T-helper 17 cell (primary cell): ENCODE results near the gene ST6GALNAC2. TPM values are rescaled to one million over a fixed set of nuclear protein-coding genes. Genes with fewer than 3 reads are reported as not detected.

ENCODE experiments used
- ATAC-seq: fragments of 150-1000 bp; cut with Tn5 transposase; 2 replicates; pipeline ENCODE4 v1.10.0; 2021; ENCODE audit warnings: mild to moderate bottlenecking, moderate library complexity
- DNase-seq, 3 donors: peaks; one replicate each; pipeline versions ENCODE4 v3.0.0 to v3.0.0-alpha.2; 2020 to 2021
- H3K9me3 ChIP-seq: one replicate; pipeline ENCODE4 v1.7.0; 2013; ENCODE audit warnings: low read length, mild to moderate bottlenecking; ENCODE audit not compliant: control insufficient read depth, poor library complexity, severe bottlenecking
- H3K27ac Mint-ChIP-seq: one replicate; pipeline ENCODE4 v1.8.0; 2022; ENCODE audit warnings: mild to moderate bottlenecking, moderate library complexity, mixed read lengths
- H3K27me3 Mint-ChIP-seq: one replicate; pipeline ENCODE4 v1.8.0; 2022; ENCODE audit warnings: mixed read lengths
- H3K36me3 Mint-ChIP-seq: one replicate; pipeline ENCODE4 v1.8.0; 2022; ENCODE audit warnings: low read depth, mixed read lengths
- H3K4me1 Mint-ChIP-seq: one replicate; pipeline ENCODE4 v1.8.0; 2022; ENCODE audit warnings: mild to moderate bottlenecking, mixed read lengths
- H3K4me3 Mint-ChIP-seq: one replicate; pipeline ENCODE4 v1.8.0; 2022; ENCODE audit warnings: mild to moderate bottlenecking, moderate library complexity, mixed read lengths
- total RNA-seq, 4 donors: library from RNA in 2 of 4; stranded (reverse) in 2 of 4; gene quantifications; one replicate each; pipeline ENCODE4 v1.2.3 and lab custom pipeline; 2022 to 2026

Gene ST6GALNAC2
- total RNA-seq, 2 donors from 2014 or later = 0.68 to 2.2 TPM

GRCh38 chr17:76550712-76551615, 34.7 kb downstream of the ST6GALNAC2 start:
- H3K27ac Mint-ChIP-seq = no peak overlapping the region
- no peaks in the 10 kb centered on the region for H3K36me3 Mint-ChIP-seq
- no peaks in the 10 kb centered on the region for H3K27me3 Mint-ChIP-seq
- DNase-seq (no peak), ATAC-seq (no peak)
- H3K4me1 Mint-ChIP-seq = peaks cover 11% of the 10 kb centered on the region
- peak overlapping the region; percentile 21 for H3K4me3 Mint-ChIP-seq
- H3K9me3 ChIP-seq = no peaks in the 10 kb centered on the region

DNA sequence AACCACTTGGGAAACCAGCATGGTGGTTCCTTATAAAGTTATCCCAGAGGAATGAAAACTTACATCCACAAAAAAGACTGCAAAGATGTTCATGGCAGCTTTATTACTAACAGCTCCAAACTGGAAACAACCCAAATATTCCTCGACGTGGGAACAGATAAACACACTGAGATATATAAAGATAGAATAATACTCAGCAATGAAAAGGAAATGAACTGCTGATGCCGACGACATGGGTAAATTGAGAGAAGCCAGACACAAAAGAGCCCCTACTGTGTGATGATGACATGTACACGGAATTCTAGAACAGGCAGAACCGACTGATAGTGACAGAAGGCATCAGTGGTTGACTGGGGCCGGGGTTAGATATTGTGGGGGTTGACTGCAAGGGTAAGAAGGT, 36.1 kb downstream of the ST6GALNAC2 start:
- H3K27ac Mint-ChIP-seq = no peak overlapping the region
- H3K36me3 Mint-ChIP-seq = no peaks in the 10 kb centered on the region

DNA sequence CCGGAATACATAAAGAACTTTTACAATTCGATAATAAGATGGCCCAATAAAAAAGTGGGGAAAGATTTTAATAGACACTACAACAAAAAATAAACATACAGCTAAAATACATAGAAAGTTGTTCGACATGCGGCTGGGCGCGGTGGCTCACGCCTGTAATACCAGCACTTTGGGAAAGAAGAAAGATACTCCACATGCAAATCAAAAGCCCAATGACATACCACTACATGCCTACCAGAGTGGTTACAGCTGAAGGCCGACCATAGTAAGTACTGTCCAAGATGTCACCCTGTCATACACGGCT, 36.5 kb downstream of the ST6GALNAC2 start:
- Mint-ChIP-seq H3K36me3 (no peaks in the 10 kb centered on the region), H3K27ac (no peak overlapping the region), H3K4me1 (peaks cover 6% of the 10 kb centered on the region), H3K4me3 (no peak overlapping the region), H3K27me3 (peaks cover under 1% of the 10 kb centered on the region)
- H3K9me3 ChIP-seq = no peaks in the 10 kb centered on the region
- DNase-seq (no peak), ATAC-seq (no peak)

More for the DNA sequence above, 36.1 kb downstream of the ST6GALNAC2 start:
- Mint-ChIP-seq H3K4me1 (peaks cover 6% of the 10 kb centered on the region), H3K27me3 (no peaks in the 10 kb centered on the region), H3K4me3 (no peak overlapping the region)
- no peak for ATAC-seq
- H3K9me3 ChIP-seq = no peaks in the 10 kb centered on the region
- DNase-seq = no peak

- Mint-ChIP-seq H3K4me3 (no peak overlapping the region), H3K27me3 (peaks cover 6% of the 10 kb centered on the region), H3K36me3 (no peaks in the 10 kb centered on the region)
Measured at GRCh38 chr17:76548378-76549214, 37.1 kb downstream of the ST6GALNAC2 start.

DNA sequence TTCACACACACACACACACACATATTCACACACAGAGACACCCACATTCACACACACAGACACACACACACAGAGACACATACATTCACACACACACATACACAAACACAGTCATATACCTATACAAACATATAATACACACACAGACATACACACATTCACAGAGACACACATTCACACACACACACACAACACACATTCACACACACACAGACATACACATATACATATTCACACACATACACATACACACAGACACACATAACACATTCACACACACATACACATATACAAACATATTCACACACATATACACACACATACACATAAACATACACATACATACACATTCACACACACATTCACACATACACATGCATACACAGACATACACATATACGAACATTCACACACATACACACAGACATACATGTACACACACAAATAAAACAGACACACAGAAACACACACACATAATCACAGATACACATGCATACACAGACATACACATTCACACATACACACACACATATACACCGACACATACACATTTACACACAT, 37.9 kb downstream of the ST6GALNAC2 start:
- H3K27ac Mint-ChIP-seq = no peak overlapping the region
- H3K27me3 Mint-ChIP-seq = peaks cover 11% of the 10 kb centered on the region
- H3K9me3 ChIP-seq = no peaks in the 10 kb centered on the region
- H3K4me1 Mint-ChIP-seq = peaks cover 8% of the 10 kb centered on the region
- no peak overlapping the region for H3K4me3 Mint-ChIP-seq
- no peak for ATAC-seq
- no peak for DNase-seq
- H3K36me3 Mint-ChIP-seq = no peaks in the 10 kb centered on the region

More at GRCh38 chr17:76548378-76549214, 37.1 kb downstream of the ST6GALNAC2 start:
- Mint-ChIP-seq H3K27ac (no peak overlapping the region), H3K4me1 (peaks cover 8% of the 10 kb centered on the region)
- H3K9me3 ChIP-seq = no peaks in the 10 kb centered on the region
- DNase-seq (no peak), ATAC-seq (no peak)

DNA sequence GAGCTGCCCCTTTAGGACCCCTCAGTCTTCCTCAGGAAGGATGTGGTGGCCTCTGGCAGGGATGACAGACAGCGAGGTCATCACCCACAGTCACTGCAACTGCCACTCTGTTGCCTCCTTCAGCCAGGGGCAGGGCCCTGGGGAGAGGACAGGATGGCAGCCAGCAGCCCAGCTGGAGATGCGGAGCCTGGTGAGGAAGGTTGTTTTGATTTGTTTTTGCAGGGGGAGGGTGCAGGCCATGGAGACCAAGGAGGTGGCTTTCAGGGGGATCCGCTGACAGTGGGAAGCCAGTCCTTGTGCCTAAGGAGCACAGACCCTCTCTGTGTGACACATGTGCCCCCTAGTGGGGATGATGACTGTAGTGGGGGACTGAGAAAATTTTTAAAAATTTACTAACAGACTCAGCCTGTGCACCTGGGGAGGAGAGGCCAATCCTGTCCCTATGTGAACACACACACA, 38.4 kb downstream of the ST6GALNAC2 start:
- ATAC-seq (peak; percentile 94), DNase-seq (peak in 1 of 3 donors; percentile 51)
- H3K27ac Mint-ChIP-seq = no peak overlapping the region
- H3K9me3 ChIP-seq = no peaks in the 10 kb centered on the region
- no peaks in the 10 kb centered on the region for H3K36me3 Mint-ChIP-seq
- H3K27me3 Mint-ChIP-seq = peaks cover 16% of the 10 kb centered on the region
- no peak overlapping the region for H3K4me3 Mint-ChIP-seq
- H3K4me1 Mint-ChIP-seq = peaks cover 8% of the 10 kb centered on the region

- H3K36me3 Mint-ChIP-seq = no peaks in the 10 kb centered on the region
- no peaks in the 10 kb centered on the region for H3K9me3 ChIP-seq
- no peak overlapping the region for H3K4me3 Mint-ChIP-seq
- no peak for ATAC-seq
- H3K27me3 Mint-ChIP-seq = peaks cover 21% of the 10 kb centered on the region
- no peak overlapping the region for H3K27ac Mint-ChIP-seq
- DNase-seq = no peak
- peaks cover 8% of the 10 kb centered on the region for H3K4me1 Mint-ChIP-seq
Measured at GRCh38 chr17:76546556-76547182, 39.0 kb downstream of the ST6GALNAC2 start.

DNA sequence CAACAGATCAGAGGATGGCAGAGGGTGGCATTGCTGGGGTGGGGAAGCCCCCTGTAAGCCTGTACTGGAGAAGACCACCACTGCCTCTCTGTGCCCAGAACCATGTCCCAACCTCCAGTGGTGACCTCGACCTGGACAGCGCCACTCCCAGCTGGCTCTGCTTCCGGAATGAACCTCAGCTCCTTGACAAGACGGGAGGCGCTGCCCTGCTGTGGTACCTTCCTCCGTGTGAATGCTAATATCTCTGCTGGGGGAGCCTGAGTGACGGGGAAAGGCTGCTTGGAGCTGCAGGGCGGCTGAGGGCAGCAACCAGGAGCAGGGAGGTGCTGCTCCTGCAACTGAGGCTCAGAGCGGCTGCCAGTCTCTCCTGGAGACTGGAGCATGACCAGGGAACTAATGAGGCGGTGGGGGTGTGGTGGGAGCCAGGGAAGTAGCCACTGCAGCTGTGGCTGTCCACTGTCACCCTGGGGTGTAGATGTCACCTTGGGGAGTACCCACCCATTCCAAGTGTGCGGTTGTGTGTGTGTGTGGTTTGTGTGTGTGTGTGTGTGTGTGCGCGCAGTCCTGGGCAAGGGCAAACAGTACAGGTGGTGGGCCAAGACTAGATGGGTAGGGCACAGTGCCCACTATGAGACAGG, 39.6 kb downstream of the ST6GALNAC2 start:
- DNase-seq = no peak
- H3K4me3 Mint-ChIP-seq = no peak overlapping the region
- no peak overlapping the region for H3K27ac Mint-ChIP-seq
- peaks cover 26% of the 10 kb centered on the region for H3K27me3 Mint-ChIP-seq
- H3K4me1 Mint-ChIP-seq = peaks cover 8% of the 10 kb centered on the region
- no peak for ATAC-seq
- H3K9me3 ChIP-seq = no peaks in the 10 kb centered on the region
- no peaks in the 10 kb centered on the region for H3K36me3 Mint-ChIP-seq

DNA sequence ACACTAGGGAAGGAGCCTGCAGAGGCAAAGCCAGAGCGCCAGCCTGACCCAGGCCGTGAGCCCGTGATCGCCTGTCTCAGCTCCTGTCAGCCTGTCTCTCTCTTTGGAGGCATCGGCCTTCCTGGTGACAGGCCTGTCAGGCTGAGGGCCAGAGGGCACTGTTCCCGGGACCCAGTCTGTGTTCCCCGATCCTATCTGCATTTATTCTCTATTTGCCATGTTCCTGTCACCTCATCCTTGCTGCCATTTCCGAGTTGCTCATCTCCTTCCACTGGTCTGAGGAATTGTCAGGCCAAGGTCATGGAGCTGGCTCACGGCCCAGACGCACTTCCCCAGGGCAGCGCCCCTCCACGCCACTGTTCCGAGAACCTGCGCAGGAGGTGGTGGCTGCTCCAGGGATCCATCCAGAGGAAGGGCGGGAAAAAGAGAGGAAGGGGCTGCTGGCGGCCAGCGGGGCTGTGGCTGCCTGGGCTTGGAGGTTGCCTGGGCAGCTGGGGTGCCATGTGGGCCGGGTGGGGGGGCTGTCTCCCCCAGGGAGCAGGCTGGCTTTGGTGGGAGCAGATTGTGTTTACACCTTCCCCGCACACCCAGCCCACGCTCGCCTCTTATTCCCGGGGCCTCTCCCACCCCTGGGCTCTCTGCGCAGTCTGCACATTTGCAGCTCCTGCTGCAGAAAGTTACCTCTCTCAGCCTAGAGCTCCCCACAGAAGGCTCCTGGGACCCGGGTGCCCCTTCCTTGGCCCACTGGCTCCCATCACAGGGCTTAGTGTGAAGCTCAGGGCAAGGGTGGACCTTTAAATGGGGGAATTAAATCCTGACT, 40.9 kb downstream of the ST6GALNAC2 start:
- no peak for ATAC-seq
- Mint-ChIP-seq H3K4me1 (peaks cover 8% of the 10 kb centered on the region), H3K27me3 (peaks cover 27% of the 10 kb centered on the region), H3K36me3 (no peaks in the 10 kb centered on the region), H3K27ac (no peak overlapping the region), H3K4me3 (no peak overlapping the region)
- DNase-seq = no peak
- H3K9me3 ChIP-seq = no peaks in the 10 kb centered on the region

GRCh38 chr17:76543826-76544545, 41.7 kb downstream of the ST6GALNAC2 start:
- ATAC-seq (no peak), DNase-seq (no peak)
- peaks cover 8% of the 10 kb centered on the region for H3K4me1 Mint-ChIP-seq
- no peak overlapping the region for H3K27ac Mint-ChIP-seq
- H3K27me3 Mint-ChIP-seq = peaks cover 34% of the 10 kb centered on the region
- no peaks in the 10 kb centered on the region for H3K9me3 ChIP-seq
- H3K4me3 Mint-ChIP-seq = no peak overlapping the region
- no peaks in the 10 kb centered on the region for H3K36me3 Mint-ChIP-seq

GRCh38 chr17:76543482-76543825, 42.2 kb downstream of the ST6GALNAC2 start:
- no peak for ATAC-seq
- no peak for DNase-seq
- H3K9me3 ChIP-seq = no peaks in the 10 kb centered on the region
- Mint-ChIP-seq H3K4me3 (no peak overlapping the region), H3K27ac (no peak overlapping the region), H3K36me3 (no peaks in the 10 kb centered on the region), H3K4me1 (peaks cover 8% of the 10 kb centered on the region), H3K27me3 (peaks cover 39% of the 10 kb centered on the region)
